IMR-90 (cell line): ENCODE measurements around the gene PNRC2. TPM values are rescaled to one million over a fixed set of nuclear protein-coding genes. Genes with fewer than 3 reads are reported as not detected.

Experiments
- CEBPB ChIP-seq: IDR thresholded peaks from 2 replicates; pipeline ENCODE4 v1.6.1; 2012; ENCODE audit warnings: low read depth, low read length, improper control_type of control experiment
- CHD1 ChIP-seq: IDR thresholded peaks from 2 replicates; pipeline ENCODE4 v1.6.1; 2012; ENCODE audit warnings: low read depth, low read length, improper control_type of control experiment
- MAZ ChIP-seq: IDR thresholded peaks from 2 replicates; pipeline ENCODE4 v1.6.1; 2012; ENCODE audit warnings: low read depth, mild to moderate bottlenecking, low read length, improper control_type of control experiment, moderate library complexity, borderline replicate concordance
- RAD21 ChIP-seq: IDR thresholded peaks from 2 replicates; pipeline ENCODE4 v1.6.1; 2012; ENCODE audit warnings: low read length, improper control_type of control experiment
- RCOR1 ChIP-seq: IDR thresholded peaks from 2 replicates; pipeline ENCODE4 v1.6.1; 2012; ENCODE audit warnings: mild to moderate bottlenecking, low read length, improper control_type of control experiment; ENCODE audit not compliant: insufficient replicate concordance
- polyA plus RNA-seq, 3 experiments: library from polyadenylated mRNA; depleted of rRNA; stranded (reverse); fragments of >200 nt; gene quantifications; 2 replicates each; pipeline ENCODE4 v1.2.3, GENCODE V29; 2012; ENCODE audit warnings: low replicate concordance in 1 of 3
- total RNA-seq: library from RNA; depleted of rRNA; stranded (reverse); fragments of >200 nt; gene quantifications from 2 replicates; pipeline ENCODE4 v1.2.3, GENCODE V29; 2012
- TF ChIP-seq, protein P1 (sequence below): fragments of 150-350 bp; IDR thresholded peaks from 2 replicates; pipeline ENCODE4 v1.6.1; 2017; ENCODE audit warnings: mild to moderate bottlenecking, antibody characterized with exemption, low read length, low read depth

PNRC2 gene
- total and polyA plus RNA-seq, 2 of the 4 experiments (the other 2 are of a cell fraction), result 50.6 to 76.0 TPM

DNA sequence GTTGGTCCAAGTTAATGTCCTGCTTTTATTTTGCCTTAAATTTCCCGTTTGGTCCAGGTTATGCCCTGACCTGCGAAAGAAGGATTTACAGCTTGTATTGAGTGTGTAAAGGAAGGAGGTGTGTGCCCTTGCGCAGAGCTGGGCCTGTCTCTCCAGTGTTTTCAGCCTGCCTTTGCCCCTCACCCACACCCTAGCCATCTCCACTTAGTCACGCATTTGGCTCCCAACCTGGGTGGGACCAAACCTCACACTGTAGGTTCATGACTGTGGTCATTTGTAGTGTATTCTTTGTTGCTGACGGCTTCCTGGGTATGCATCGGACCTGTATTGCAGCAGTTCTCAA lies 21.1 kb downstream of the PNRC2 start (continued):
- TF ChIP-seq, protein P1, sequence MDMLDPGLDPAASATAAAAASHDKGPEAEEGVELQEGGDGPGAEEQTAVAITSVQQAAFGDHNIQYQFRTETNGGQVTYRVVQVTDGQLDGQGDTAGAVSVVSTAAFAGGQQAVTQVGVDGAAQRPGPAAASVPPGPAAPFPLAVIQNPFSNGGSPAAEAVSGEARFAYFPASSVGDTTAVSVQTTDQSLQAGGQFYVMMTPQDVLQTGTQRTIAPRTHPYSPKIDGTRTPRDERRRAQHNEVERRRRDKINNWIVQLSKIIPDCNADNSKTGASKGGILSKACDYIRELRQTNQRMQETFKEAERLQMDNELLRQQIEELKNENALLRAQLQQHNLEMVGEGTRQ, result no peak
- TF ChIP-seq RCOR1 (no peak), CHD1 (no peak), CEBPB (no peak), RAD21 (no peak), MAZ (no peak)
